Endothelial cell (in vitro differentiated cells): ENCODE data around the gene CLCN2. TPM values are rescaled to one million over a fixed set of nuclear protein-coding genes. Genes with fewer than 3 reads are reported as not detected.

Experiments used
- DNase-seq: peaks from one replicate; pipeline ENCODE4 v3.0.0; 2021; ENCODE audit warnings: low spot score
- H3K27ac Mint-ChIP-seq: one replicate; pipeline ENCODE4 v1.8.0; 2021; ENCODE audit warnings: mixed read lengths, inconsistent platforms; ENCODE audit not compliant: unreplicated experiment
- H3K27me3 Mint-ChIP-seq: one replicate; pipeline ENCODE4 v1.8.0; 2021; ENCODE audit warnings: mild to moderate bottlenecking, moderate library complexity, mixed read lengths, inconsistent platforms; ENCODE audit not compliant: unreplicated experiment
- H3K36me3 Mint-ChIP-seq: one replicate; pipeline ENCODE4 v1.8.0; 2021; ENCODE audit warnings: mild to moderate bottlenecking, low read depth, mixed read lengths, inconsistent platforms; ENCODE audit not compliant: unreplicated experiment
- H3K4me1 Mint-ChIP-seq: one replicate; pipeline ENCODE4 v1.8.0; 2021; ENCODE audit warnings: mild to moderate bottlenecking, mixed read lengths, inconsistent platforms; ENCODE audit not compliant: unreplicated experiment
- H3K4me3 Mint-ChIP-seq: one replicate; pipeline ENCODE4 v1.8.0; 2021; ENCODE audit warnings: mild to moderate bottlenecking, mixed read lengths, inconsistent platforms; ENCODE audit not compliant: unreplicated experiment
- H3K9me3 Mint-ChIP-seq: one replicate; pipeline ENCODE4 v1.8.0; 2021; ENCODE audit warnings: mixed read lengths, inconsistent platforms; ENCODE audit not compliant: unreplicated experiment
- total RNA-seq: library from RNA; stranded (reverse); fragmentation: NEBNext Ultra II Directional; extraction: Animal tissue kit (Norgen Biotek cat#: 25700); gene quantifications from one replicate; pipeline ENCODE4 v1.2.1, GENCODE V29; 2021; ENCODE audit not compliant: unreplicated experiment
- TF ChIP-seq, protein P1 (sequence below): fragments of 200-600 bp; sonication (generic); IDR thresholded peaks from one replicate; pipeline ENCODE4 v1.5.0; 2021; ENCODE audit warnings: antibody characterized with exemption; ENCODE audit not compliant: unreplicated experiment

The CLCN2 gene
- total RNA-seq, 1 donor from 2014 or later: 6.3 TPM

DNA sequence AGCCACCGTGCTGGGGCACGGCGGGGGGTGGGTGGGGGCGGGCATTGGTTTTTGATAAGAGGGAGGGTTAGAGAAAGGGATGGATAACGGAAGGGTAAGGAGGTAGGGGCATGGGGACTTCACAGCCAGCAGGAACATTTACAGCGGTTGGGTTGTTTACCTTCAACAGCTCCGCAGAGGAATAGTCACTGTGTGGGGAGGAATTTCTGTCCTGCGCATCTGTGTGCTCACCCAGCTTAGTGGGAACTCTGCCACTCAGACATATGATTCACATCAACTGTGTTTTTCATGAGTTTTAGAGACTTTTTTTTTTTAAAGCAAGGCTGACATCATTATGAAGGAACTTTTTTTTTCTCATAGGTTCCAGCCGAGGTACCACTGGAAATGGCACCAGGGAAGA is 38.0 kb upstream of the CLCN2 start:
- Mint-ChIP-seq H3K27ac (no peak overlapping the region), H3K9me3 (no peaks in the 10 kb centered on the region), H3K36me3 (no peaks in the 10 kb centered on the region), H3K4me1 (no peaks in the 10 kb centered on the region), H3K27me3 (no peaks in the 10 kb centered on the region), H3K4me3 (no peak overlapping the region)
- TF ChIP-seq, protein P1, sequence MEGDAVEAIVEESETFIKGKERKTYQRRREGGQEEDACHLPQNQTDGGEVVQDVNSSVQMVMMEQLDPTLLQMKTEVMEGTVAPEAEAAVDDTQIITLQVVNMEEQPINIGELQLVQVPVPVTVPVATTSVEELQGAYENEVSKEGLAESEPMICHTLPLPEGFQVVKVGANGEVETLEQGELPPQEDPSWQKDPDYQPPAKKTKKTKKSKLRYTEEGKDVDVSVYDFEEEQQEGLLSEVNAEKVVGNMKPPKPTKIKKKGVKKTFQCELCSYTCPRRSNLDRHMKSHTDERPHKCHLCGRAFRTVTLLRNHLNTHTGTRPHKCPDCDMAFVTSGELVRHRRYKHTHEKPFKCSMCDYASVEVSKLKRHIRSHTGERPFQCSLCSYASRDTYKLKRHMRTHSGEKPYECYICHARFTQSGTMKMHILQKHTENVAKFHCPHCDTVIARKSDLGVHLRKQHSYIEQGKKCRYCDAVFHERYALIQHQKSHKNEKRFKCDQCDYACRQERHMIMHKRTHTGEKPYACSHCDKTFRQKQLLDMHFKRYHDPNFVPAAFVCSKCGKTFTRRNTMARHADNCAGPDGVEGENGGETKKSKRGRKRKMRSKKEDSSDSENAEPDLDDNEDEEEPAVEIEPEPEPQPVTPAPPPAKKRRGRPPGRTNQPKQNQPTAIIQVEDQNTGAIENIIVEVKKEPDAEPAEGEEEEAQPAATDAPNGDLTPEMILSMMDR: no peak
- DNase-seq: no peak

DNA sequence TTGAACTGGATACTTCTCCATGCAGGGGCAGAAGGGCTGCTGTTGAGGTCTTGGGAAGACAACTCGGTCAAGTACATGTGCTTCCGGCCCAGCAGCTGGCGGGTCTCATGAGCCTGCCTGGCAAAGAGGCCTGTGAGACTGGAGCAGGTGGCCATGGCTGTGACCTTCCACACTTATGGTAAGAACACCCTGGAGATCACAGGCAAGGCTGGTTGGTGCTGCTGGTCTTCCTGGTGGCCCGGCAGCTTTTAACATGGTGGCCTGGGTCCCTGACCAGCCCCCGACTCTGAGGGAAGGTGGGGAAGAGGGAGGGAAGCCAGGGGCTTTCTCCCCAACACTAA is 33.9 kb upstream of the CLCN2 start:
- no peak overlapping the region for H3K4me3 Mint-ChIP-seq

GRCh38 chr3:184391266-184391665 is 29.9 kb upstream of the CLCN2 start:
- Mint-ChIP-seq H3K36me3 (no peaks in the 10 kb centered on the region), H3K27ac (no peak overlapping the region), H3K27me3 (peaks cover 15% of the 10 kb centered on the region), H3K9me3 (no peaks in the 10 kb centered on the region), H3K4me3 (no peak overlapping the region), H3K4me1 (no peaks in the 10 kb centered on the region)
- no peak for DNase-seq
- TF ChIP-seq, protein P1: no peak

More for the DNA sequence above, 33.9 kb upstream of the CLCN2 start:
- DNase-seq: no peak
- Mint-ChIP-seq H3K36me3 (no peaks in the 10 kb centered on the region), H3K4me1 (no peaks in the 10 kb centered on the region), H3K27ac (no peak overlapping the region), H3K9me3 (no peaks in the 10 kb centered on the region), H3K27me3 (peaks cover 5% of the 10 kb centered on the region)
- TF ChIP-seq, protein P1: no peak

DNA sequence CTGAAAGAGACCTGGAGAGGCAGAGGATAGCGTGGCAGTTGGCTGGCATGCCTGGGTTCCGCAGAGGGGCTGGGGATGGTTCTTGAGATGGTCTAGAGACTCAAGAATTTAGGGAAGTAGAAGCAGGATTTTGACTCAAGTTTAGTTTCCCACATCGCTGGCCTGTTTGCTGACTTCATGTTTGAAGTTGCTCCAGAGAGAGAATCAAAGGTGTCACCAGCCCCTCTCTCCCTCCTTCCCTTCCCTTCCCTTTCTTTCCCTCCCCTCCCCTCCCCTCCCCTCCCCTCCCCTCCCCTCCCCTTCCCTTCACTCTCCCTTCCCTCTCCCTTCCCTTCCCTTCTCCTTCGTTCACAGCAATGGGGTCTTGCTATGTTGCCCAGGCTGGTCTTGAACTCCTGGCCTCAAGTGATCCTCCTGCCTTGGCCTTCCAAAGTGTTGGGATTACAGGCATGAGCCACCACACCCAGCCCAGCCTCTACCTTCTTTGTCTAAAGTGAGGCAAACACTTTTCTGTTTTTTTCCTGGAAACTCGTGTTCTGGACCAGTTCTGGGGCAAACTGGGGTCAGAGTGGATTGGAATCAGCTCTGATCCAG is 28.6 kb upstream of the CLCN2 start:
- Mint-ChIP-seq H3K27me3 (peaks cover 19% of the 10 kb centered on the region), H3K36me3 (no peaks in the 10 kb centered on the region), H3K27ac (no peak overlapping the region), H3K4me3 (no peak overlapping the region), H3K9me3 (no peaks in the 10 kb centered on the region), H3K4me1 (no peaks in the 10 kb centered on the region)
- no peak for DNase-seq
- TF ChIP-seq, protein P1: no peak

DNA sequence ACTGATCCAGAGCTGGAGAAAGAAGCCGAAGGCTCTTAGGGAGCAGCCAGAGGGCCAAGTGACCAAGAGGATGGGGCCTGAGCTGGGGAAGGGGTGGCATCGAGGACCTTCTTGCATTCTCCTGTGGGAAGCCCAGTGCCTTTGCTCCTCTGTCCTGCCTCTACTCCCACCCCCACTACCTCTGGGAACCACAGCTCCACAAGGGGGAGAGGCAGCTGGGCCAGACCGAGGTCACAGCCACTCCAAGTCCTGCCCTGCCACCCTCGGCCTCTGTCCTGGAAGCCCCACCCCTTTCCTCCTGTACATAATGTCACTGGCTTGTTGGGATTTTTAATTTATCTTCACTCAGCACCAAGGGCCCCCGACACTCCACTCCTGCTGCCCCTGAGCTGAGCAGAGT is 28.0 kb upstream of the CLCN2 start:
- H3K27ac Mint-ChIP-seq: no peak overlapping the region
- H3K27me3 Mint-ChIP-seq: peaks cover 19% of the 10 kb centered on the region
- H3K9me3 Mint-ChIP-seq: no peaks in the 10 kb centered on the region
- TF ChIP-seq, protein P1: no peak
- no peak overlapping the region for H3K4me3 Mint-ChIP-seq
- H3K4me1 Mint-ChIP-seq: no peaks in the 10 kb centered on the region
- DNase-seq: no peak
- H3K36me3 Mint-ChIP-seq: no peaks in the 10 kb centered on the region
